Calu3 (cell line): ENCODE results near the gene SMCO4. TPM values are rescaled to one million over a fixed set of nuclear protein-coding genes. Genes with fewer than 3 reads are reported as not detected.

Source experiments
- BruUV-seq: library from RNA; stranded (reverse); fragments of 400-500 nt; replicated peaks from 2 replicates; lab custom pipeline; 2021; lab: Mats Ljungman, UMichigan
- CTCF ChIA-PET: fragments of 300-600 bp; sonication (Branson Sonifier 250); formaldehyde crosslinking; loops from one replicate; lab custom pipeline; 2022; ENCODE audit warnings: antibody characterized with exemption; lab: Charles Lee
- DNase-seq: peaks from one replicate; pipeline ENCODE4 v3.0.0; 2022
- H3K27ac Mint-ChIP-seq: one replicate; pipeline ENCODE4 v1.8.0; 2022; ENCODE audit warnings: mixed read lengths; ENCODE audit not compliant: unreplicated experiment
- H3K27me3 Mint-ChIP-seq: one replicate; pipeline ENCODE4 v1.8.0; 2022; ENCODE audit warnings: mixed read lengths; ENCODE audit not compliant: unreplicated experiment
- H3K36me3 Mint-ChIP-seq: one replicate; pipeline ENCODE4 v1.8.0; 2022; ENCODE audit warnings: mild to moderate bottlenecking, moderate library complexity, mixed read lengths; ENCODE audit not compliant: insufficient read depth, unreplicated experiment
- H3K4me1 Mint-ChIP-seq: one replicate; pipeline ENCODE4 v1.8.0; 2022; ENCODE audit warnings: mild to moderate bottlenecking, low read depth, mixed read lengths; ENCODE audit not compliant: unreplicated experiment
- H3K4me3 Mint-ChIP-seq: one replicate; pipeline ENCODE4 v1.8.0; 2022; ENCODE audit warnings: mild to moderate bottlenecking, low read depth, moderate library complexity, mixed read lengths; ENCODE audit not compliant: unreplicated experiment
- H3K9me3 Mint-ChIP-seq: one replicate; pipeline ENCODE4 v1.8.0; 2022; ENCODE audit warnings: low read depth, mixed read lengths; ENCODE audit not compliant: unreplicated experiment
- intact Hi-C: fragments of 100-400 bp; cut with micrococcal nuclease; formaldehyde crosslinking; loops from one replicate; pipeline ENCODE4 v1.10.0; 2022; ENCODE audit not compliant: unreplicated experiment
- total RNA-seq: library from RNA; stranded (reverse); gene quantifications from 2 replicates; pipeline ENCODE4 v1.2.3, GENCODE V29; 2022
- TF ChIP-seq, protein P1 (sequence below): fragments of 200-600 bp; IDR thresholded peaks from one replicate; pipeline ENCODE4 v1.8.0; 2022; ENCODE audit warnings: antibody characterized with exemption; ENCODE audit not compliant: unreplicated experiment

Gene SMCO4
- total RNA-seq, 1 experiment from 2014 or later: 16.4 TPM

DNA sequence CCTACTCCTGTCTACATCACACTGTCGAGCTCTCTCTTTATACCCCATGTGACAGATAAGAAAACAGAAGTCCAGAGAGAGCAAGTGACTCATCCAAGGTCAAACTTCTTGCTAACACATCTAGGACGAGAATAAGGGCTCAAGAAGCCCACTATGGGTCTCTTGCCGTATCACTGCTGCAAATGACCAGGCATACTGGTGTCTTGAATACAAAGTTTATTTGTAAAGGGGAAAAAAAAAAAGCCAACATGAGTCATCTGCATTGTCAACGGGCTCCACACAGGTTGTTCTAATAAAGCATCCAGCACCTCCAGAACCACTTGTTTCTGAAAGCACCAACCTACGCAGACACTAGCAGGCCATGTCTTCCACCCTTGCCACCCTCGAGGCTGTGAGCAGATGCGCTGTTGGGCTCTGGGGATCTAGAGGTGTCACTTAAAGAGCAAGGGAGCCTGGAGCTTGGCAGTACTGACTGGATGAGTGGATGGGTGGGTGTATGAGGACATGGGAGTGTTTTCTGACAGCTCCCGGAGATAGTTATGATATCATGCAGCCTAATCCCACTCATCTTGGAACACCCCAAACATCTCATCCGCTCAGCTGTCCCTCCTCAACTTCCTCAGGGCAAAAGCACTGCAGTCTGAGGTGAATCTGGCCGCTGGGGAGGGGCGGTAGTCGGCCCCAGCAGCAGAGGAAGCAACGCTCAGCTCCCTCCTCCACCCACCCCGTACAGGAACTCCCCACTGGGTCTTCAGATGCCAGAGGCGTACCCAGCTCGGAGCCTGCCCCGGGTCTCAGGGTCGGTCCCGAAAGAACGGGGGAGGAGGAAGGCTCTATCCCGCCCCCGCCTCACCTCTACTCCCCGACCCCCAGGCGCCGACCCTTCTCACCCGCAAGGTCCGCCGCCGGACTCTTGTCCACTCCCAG is 1.0 kb downstream of the SMCO4 start:
- DNase-seq: peak; percentile 24
- H3K27me3 Mint-ChIP-seq: no peaks in the 10 kb centered on the region
- peak overlapping the region; percentile 93 for H3K4me3 Mint-ChIP-seq
- CTCF ChIA-PET: interaction anchor here (0.7 to 1.0 kb wide), 5 partner anchors 12 to 1534 kb away, joined by 3 read pairs; no protein-coding TSS in a partner anchor
- TF ChIP-seq, protein P1, sequence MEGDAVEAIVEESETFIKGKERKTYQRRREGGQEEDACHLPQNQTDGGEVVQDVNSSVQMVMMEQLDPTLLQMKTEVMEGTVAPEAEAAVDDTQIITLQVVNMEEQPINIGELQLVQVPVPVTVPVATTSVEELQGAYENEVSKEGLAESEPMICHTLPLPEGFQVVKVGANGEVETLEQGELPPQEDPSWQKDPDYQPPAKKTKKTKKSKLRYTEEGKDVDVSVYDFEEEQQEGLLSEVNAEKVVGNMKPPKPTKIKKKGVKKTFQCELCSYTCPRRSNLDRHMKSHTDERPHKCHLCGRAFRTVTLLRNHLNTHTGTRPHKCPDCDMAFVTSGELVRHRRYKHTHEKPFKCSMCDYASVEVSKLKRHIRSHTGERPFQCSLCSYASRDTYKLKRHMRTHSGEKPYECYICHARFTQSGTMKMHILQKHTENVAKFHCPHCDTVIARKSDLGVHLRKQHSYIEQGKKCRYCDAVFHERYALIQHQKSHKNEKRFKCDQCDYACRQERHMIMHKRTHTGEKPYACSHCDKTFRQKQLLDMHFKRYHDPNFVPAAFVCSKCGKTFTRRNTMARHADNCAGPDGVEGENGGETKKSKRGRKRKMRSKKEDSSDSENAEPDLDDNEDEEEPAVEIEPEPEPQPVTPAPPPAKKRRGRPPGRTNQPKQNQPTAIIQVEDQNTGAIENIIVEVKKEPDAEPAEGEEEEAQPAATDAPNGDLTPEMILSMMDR: no peak
- no TSS peak for BruUV-seq
- H3K36me3 Mint-ChIP-seq: peaks cover 22% of the 10 kb centered on the region
- H3K9me3 Mint-ChIP-seq: no peaks in the 10 kb centered on the region
- H3K4me1 Mint-ChIP-seq: peaks cover 38% of the 10 kb centered on the region
- intact Hi-C loops: loop anchor here (2.0 to 5.0 kb wide), 3 partner anchors 80 to 305 kb away; no protein-coding TSS in a partner anchor
- no peak overlapping the region for H3K27ac Mint-ChIP-seq

DNA sequence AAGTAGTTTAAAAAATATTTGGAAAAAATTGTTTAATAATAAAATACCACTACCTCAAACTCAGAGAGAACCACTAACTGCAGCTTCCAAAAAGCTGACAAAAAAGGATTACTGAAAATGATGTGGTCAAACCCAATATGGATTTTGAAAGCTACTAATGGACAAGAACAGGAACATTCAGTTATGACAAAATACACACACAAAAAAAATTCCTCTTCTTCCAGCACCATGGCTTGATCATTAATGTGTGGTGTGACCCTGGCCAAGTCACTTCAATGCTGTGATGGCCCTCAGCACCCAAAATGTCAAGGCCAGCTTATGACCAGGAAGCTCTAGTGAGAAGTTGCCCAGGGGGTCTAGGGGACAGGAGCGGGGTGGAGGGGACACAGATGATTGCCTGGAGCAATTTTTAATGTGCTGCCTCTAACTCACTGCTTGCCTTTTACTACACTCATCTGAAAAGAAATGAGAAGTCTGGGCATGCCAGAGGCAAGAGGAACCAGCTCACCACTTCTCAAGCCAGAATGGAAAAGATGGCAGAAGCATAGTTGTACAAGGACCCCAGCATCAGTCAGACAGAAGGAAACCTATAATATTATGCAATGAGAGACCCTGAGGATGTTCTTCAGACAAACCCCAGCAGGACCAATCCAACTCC is 2.2 kb downstream of the SMCO4 start:
- peaks cover 39% of the 10 kb centered on the region for H3K4me1 Mint-ChIP-seq
- no peaks in the 10 kb centered on the region for H3K9me3 Mint-ChIP-seq
- no peaks in the 10 kb centered on the region for H3K27me3 Mint-ChIP-seq
- CTCF ChIA-PET: interaction anchor here (0.7 to 0.8 kb wide), 3 partner anchors 200 to 1533 kb away, joined by 3 read pairs; no protein-coding TSS in a partner anchor
- no TSS peak for BruUV-seq
- H3K4me3 Mint-ChIP-seq: no peak overlapping the region
- DNase-seq: no peak
- H3K27ac Mint-ChIP-seq: no peak overlapping the region
- TF ChIP-seq, protein P1: no peak
- peaks cover 22% of the 10 kb centered on the region for H3K36me3 Mint-ChIP-seq
- intact Hi-C loops: loop anchor here (5.0 kb wide), 1 partner anchor 81 kb away; no protein-coding TSS in a partner anchor

DNA sequence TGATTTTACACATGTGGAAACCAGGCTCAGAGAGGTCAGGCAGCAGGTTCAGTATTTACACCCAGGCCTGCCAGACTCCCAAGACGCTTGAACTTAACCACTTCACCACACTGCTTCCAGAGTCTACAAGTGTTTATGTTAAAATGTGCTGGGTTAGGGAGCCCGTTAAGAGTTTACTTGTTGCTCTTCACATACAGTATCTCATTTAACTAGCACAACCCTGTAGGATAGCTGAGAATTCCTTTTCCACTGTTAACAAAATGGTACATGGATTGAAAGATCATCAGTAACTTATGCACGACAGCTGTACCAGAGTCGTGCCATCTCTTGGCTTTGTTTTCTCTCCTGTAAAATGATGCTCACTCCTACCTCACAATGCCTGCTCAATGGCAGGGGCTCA is 2.9 kb downstream of the SMCO4 start:
- no TSS peak for BruUV-seq
- CTCF ChIA-PET: no interaction called here
- TF ChIP-seq, protein P1: no peak
- Mint-ChIP-seq H3K27ac (no peak overlapping the region), H3K27me3 (no peaks in the 10 kb centered on the region), H3K36me3 (peaks cover 22% of the 10 kb centered on the region), H3K4me1 (peaks cover 39% of the 10 kb centered on the region), H3K9me3 (no peaks in the 10 kb centered on the region), H3K4me3 (no peak overlapping the region)
- DNase-seq: no peak
- intact Hi-C loops: loop anchor here (5.0 kb wide), 1 partner anchor 82 kb away; no protein-coding TSS in a partner anchor

DNA sequence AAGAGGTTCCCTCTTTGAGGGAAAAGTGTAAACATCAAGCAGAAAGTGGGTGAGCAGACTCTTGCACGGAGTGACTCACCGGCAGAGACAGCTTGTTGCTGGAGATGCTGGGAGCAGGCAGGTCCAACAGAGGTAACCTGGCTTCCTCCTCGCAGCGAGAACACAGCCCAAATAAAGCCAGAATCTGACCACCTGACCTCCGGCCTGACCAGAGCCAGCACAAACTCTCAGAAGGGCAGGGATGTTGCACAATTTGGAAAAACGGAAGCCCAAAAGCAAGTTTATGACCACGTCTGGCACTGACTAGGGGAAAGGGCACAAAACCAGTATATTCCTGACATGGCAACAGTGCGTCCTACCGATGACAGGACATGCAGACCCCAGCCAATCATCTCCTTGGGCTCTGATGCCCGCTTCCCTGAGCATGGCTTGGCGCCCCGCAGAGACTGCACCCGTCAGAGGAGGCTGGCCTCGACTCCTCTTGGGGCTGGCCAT is 5.4 kb downstream of the SMCO4 start:
- BruUV-seq: no TSS peak
- CTCF ChIA-PET: no interaction called here
- DNase-seq: peak; percentile 20

More for the DNA sequence above, 5.4 kb downstream of the SMCO4 start:
- no peaks in the 10 kb centered on the region for H3K27me3 Mint-ChIP-seq
- TF ChIP-seq, protein P1: no peak
- H3K4me3 Mint-ChIP-seq: peak overlapping the region; percentile 6
- peaks cover 32% of the 10 kb centered on the region for H3K4me1 Mint-ChIP-seq
- intact Hi-C loops: no loop called here
- peaks cover 16% of the 10 kb centered on the region for H3K36me3 Mint-ChIP-seq
- H3K9me3 Mint-ChIP-seq: no peaks in the 10 kb centered on the region
- no peak overlapping the region for H3K27ac Mint-ChIP-seq
